ENCODE results near the gene SSU72.
A peak's percentile ranks its signal among the peaks of the same experiment; 100 is the strongest.

SSU72 gene

GRCh38 chr1:1601564-1602303 is 27.1 kb upstream of the SSU72 start:
- CTCF ChIA-PET: interaction anchor here (0.8 kb wide), 1 partner anchor 12 kb away, joined by 3 read pairs; no protein-coding TSS in a partner anchor
- TF ChIP-seq CTCF (conservative IDR thresholded peaks at IDR 0.05; ENCODE audit: low read depth): no peak
- H3K27ac ChIP-seq: peak overlapping the region; percentile 28
- POLR2A ChIA-PET (ENCODE audit: low non-redundant PET): no interaction called here
- DNase-seq (ENCODE audit: low spot score): no peak

- CTCF ChIA-PET: interaction anchor here (0.8 kb wide), 1 partner anchor 13 kb away, joined by 3 read pairs; no protein-coding TSS in a partner anchor
- TF ChIP-seq CTCF (conservative IDR thresholded peaks at IDR 0.05; ENCODE audit: low read depth): no peak
- POLR2A ChIA-PET (ENCODE audit: low non-redundant PET): interaction anchor here (0.5 kb wide), 1 partner anchor 15 kb away, joined by 3 read pairs; no protein-coding TSS in a partner anchor
- H3K27ac ChIP-seq: peak overlapping the region; percentile 61; the same call in 1 of the 2 replicates
- no peak for DNase-seq (ENCODE audit: low spot score)
Measured at GRCh38 chr1:1600861-1601563, 26.3 kb upstream of the SSU72 start.

GRCh38 chr1:1599935-1600860 is 25.5 kb upstream of the SSU72 start, which contains the start of gene FNDC10:
FNDC10 (minus strand) TSS chr1:1600135; CDS start chr1:1600015, 120 bp downstream.
- no peak for TF ChIP-seq CTCF (conservative IDR thresholded peaks at IDR 0.05; ENCODE audit: low read depth)
- H3K27ac ChIP-seq: peak within 1 kb of the TSS; percentile 61
- ChIA-PET POLR2A (ENCODE audit: low non-redundant PET) (interaction anchor here (0.5 kb wide), 1 partner anchor 15 kb away, joined by 3 read pairs; no protein-coding TSS in a partner anchor), CTCF (no interaction called here)
- DNase-seq (ENCODE audit: low spot score): no peak

- H3K27ac ChIP-seq: peak overlapping the region; percentile 61
- peak; percentile 38 for TF ChIP-seq CTCF (conservative IDR thresholded peaks at IDR 0.05; ENCODE audit: low read depth)
- ChIA-PET POLR2A (ENCODE audit: low non-redundant PET) (no interaction called here), CTCF (no interaction called here)
- no peak for DNase-seq (ENCODE audit: low spot score)
Measured at GRCh38 chr1:1599030-1599934, 24.6 kb upstream of the SSU72 start.

DNA sequence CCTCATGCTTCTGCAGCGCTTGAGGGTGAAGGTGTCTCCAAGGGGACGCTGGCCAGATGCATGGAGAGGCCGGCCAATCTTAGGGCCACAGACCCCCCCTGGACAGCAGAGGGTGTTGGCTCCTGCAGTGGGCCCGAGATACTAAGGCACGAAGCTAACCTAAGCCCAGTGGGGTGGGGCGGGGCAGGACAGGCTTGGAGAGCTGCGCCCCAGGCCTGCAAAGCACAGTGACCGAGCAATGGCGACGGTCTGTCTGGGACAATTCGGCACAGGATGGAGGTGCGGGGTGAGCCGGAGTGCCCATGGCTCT is 24.0 kb upstream of the SSU72 start:
- no peak for DNase-seq (ENCODE audit: low spot score)
- H3K27ac ChIP-seq: no peak overlapping the region
- POLR2A ChIA-PET (ENCODE audit: low non-redundant PET): no interaction called here
- CTCF ChIA-PET: no interaction called here
- TF ChIP-seq CTCF (conservative IDR thresholded peaks at IDR 0.05; ENCODE audit: low read depth): no peak
